ENCODE data around the gene GPX4. TPM values are rescaled to one million over a fixed set of nuclear protein-coding genes. Genes with fewer than 3 reads are reported as not detected.

GPX4 gene
- total RNA-seq, 1 experiment from 2014 or later, result 355 TPM

GRCh38 chr19:1103132-1103707, 574 bp upstream of the GPX4 start:
- Mint-ChIP-seq H3K4me1 (peaks cover 8 to 19% of the 10 kb centered on the region in 2 experiments), H3K9me3 (peaks cover 0 to 3% of the 10 kb centered on the region in 2 experiments; a peak in 1 of 5 replicates), H3K27ac (peak overlapping the region in 1 of 3 experiments; percentile 73; a peak in 1 of 7 replicates), H3K36me3 (ENCODE audit: insufficient read depth in 1 of 3, low read depth in 3 of 3) (peaks cover 0 to 16% (median 7%) of the 10 kb centered on the region in 3 experiments; a peak in 4 of 7 replicates), H3K27me3 (ENCODE audit: low read depth) (no peaks in the 10 kb centered on the region; the same call in 1 of the 2 replicates), H3K4me3 (peak overlapping the region; percentile 45 to 69; a peak in 4 of 5 replicates)
- H3K9me3 ChIP-seq (ENCODE audit: control insufficient read depth, low read depth, low read length), result no peaks in the 10 kb centered on the region
- no peak overlapping the region for H3K9ac ChIP-seq (ENCODE audit: extremely low read depth, insufficient read length, low read length)
- no peaks in the 10 kb centered on the region; the same call in 1 of the 2 replicates for H3K79me2 ChIP-seq (ENCODE audit: insufficient read depth, low read length)
- no peak overlapping the region for H4K8ac ChIP-seq (replicated peaks; ENCODE audit: insufficient read length, low read depth, low read length)
- H4K5ac ChIP-seq (ENCODE audit: insufficient read length, low read depth, low read length), result no peak overlapping the region
- no peak for DNase-seq
- H3K27ac ChIP-seq (ENCODE audit: insufficient read length, low read depth, low read length), result no peak overlapping the region
- H3K4me1 ChIP-seq (ENCODE audit: insufficient read depth, low read length), result 0 out of 2 replicates have a peak, but pooled peaks cover 2% of the 10 kb centered on the region
- no peak overlapping the region for H3K14ac ChIP-seq (ENCODE audit: insufficient read depth, low read length)
- no peaks in the 10 kb centered on the region for H3K27me3 ChIP-seq (ENCODE audit: insufficient read depth, low read length)
- no CpG with 5 or more reads among the region's 20 CpGs for WGBS (ENCODE audit: extremely low coverage, insufficient read length, low lambda C conversion rate)
- no peak overlapping the region for H2BK5ac ChIP-seq (ENCODE audit: insufficient read length, low read length)
- H3K18ac ChIP-seq (ENCODE audit: insufficient read length, low read depth, low read length), result no peak overlapping the region
- no peak overlapping the region for H3K4ac ChIP-seq (ENCODE audit: low read depth, low read length)
- no peak overlapping the region for H2BK15ac ChIP-seq (ENCODE audit: low read depth, low read length)
- no peak overlapping the region for H2AK5ac ChIP-seq (ENCODE audit: insufficient read length, low read length)
- H2BK20ac ChIP-seq (ENCODE audit: low read depth, low read length, poor library complexity, severe bottlenecking), result no peak overlapping the region
- H3T11ph ChIP-seq (ENCODE audit: low read length), result no peak overlapping the region
- no peak overlapping the region for H2BK120ac ChIP-seq (ENCODE audit: low read depth, low read length, poor library complexity, severe bottlenecking)
- H2BK12ac ChIP-seq (ENCODE audit: insufficient read length, low read depth, low read length), result no peak overlapping the region
- no peaks in the 10 kb centered on the region for H3K23me2 ChIP-seq (ENCODE audit: insufficient read length, low read depth, low read length, poor library complexity, severe bottlenecking)
- no peak overlapping the region for H3K4me2 ChIP-seq (ENCODE audit: insufficient read depth, insufficient read length, low read length)
- H3K56ac ChIP-seq (ENCODE audit: insufficient read length, low read depth, low read length), result no peak overlapping the region
- no peak overlapping the region for H4K91ac ChIP-seq (ENCODE audit: insufficient read length, low read depth, low read length)
- no peak overlapping the region for H2AFZ ChIP-seq (ENCODE audit: low read length)
- no peaks in the 10 kb centered on the region for H4K20me1 ChIP-seq (ENCODE audit: control insufficient read depth, insufficient read depth, insufficient read length)
- TF ChIP-seq, protein P1, sequence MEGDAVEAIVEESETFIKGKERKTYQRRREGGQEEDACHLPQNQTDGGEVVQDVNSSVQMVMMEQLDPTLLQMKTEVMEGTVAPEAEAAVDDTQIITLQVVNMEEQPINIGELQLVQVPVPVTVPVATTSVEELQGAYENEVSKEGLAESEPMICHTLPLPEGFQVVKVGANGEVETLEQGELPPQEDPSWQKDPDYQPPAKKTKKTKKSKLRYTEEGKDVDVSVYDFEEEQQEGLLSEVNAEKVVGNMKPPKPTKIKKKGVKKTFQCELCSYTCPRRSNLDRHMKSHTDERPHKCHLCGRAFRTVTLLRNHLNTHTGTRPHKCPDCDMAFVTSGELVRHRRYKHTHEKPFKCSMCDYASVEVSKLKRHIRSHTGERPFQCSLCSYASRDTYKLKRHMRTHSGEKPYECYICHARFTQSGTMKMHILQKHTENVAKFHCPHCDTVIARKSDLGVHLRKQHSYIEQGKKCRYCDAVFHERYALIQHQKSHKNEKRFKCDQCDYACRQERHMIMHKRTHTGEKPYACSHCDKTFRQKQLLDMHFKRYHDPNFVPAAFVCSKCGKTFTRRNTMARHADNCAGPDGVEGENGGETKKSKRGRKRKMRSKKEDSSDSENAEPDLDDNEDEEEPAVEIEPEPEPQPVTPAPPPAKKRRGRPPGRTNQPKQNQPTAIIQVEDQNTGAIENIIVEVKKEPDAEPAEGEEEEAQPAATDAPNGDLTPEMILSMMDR (conservative IDR thresholded peaks at IDR 0.05), result no peak
- no peak overlapping the region for H3K23ac ChIP-seq (ENCODE audit: insufficient read length, low read depth, low read length)
- no peaks in the 10 kb centered on the region for H3K79me1 ChIP-seq (ENCODE audit: insufficient read depth, low read depth, low read length, poor library complexity, severe bottlenecking)
